ENCODE measurements around the gene RCAN1.

Gene RCAN1

DNA sequence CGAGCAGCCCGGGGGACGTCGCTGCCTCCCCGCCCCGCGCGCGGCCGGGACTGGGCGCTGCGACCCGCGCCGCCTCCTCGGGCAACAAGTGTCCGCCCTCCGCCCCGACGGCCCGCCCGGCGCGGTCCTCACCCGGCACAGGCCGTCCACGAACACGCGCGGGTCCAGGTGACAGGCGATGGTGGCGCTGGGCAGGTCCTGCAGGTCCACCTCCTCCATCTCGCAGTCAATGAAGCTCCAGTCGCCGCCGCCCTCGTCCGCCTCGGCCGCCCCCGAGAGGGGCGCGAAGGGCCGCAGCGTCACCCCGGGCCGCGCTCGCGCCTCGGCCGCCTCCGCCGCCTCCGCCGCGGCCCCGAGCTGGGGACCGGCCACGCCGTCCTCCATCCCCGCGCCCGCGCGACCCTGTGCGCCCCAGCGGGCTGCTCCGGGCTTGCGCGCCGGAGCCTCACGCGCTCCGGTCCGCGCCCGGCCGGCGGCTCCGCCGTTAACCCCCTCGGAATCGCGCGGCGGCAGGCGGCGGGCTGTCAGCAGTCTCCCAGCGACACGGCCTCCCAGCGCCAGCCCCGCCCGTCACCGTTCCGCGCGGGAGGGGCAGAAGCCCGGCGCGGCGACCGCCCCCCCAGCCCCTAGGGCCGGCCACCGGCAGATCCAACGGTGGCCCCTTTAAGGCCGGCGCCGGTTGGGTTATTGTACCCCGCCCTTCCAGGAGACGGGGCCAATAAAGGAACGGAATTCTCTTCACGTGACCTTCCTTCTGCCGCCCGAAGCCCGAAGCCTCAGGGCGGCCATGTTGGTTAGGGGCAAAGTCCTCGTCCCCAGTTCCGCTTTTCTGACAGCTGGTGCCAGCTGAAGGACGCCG is at the start of gene RCAN1:
TSS of gene RCAN1 (minus strand) at position 486 of the 859 bp plus-strand sequence. CDS start at position 384, 102 bp downstream.
- peak; percentile 97 for DNase-seq (ENCODE audit: low spot score)

DNA sequence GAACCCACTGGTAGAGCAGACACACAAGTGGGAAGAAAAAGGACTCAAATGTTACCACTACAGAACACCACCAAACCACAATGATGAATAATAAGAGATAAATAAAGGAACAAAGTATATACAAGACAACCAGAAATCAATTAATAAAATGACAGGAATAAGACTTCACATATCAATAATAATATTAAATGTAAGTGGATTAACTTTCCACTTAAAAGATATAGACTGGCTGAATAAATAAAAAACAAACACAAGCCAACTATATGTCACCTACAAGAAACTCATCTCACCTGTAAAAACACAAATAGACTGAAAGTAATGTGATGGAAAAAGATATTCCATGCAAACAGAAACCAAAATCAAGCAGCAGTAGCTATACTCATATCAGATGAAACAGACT is 46.9 kb upstream of the RCAN1 start:
- DNase-seq (ENCODE audit: low spot score) = no peak

DNA sequence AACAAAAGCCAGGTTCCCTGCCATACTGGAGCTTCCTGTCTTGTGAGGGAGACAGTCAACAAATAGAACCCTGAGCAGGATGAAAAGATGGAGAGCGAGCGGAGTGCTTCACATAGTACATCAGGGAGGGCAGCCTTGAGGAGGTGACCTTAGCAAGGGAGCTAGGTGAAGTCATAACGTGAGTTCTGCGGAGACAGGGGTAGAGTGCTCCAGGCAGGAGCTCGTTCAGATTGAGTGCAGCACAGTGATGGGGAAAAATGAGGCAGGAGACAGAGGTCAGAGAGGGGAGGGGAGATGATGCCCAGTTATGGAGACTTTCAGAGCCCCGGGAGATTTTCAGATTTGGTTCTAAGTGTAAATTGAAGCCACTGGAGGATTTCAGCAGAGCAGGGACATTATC is 38.6 kb upstream of the RCAN1 start:
- DNase-seq (ENCODE audit: low spot score) = no peak

DNA sequence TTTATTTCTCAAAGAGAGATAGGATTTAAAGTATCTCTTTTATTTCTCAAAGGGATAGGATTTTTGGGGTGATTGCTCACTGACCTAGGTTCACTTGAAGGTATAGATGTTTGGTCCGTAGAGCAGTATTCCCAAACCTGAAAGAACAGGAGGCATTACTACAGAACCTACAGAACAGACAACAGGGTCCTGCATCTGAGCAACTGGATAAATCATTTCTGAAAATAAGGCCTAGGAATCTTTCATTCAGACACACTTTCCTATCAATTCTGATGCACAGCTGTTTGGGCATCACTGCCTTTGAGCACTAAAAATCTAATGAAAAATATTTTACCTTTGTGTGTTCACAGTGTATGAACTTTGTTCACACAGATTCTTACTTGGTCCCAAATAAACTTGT is 36.7 kb upstream of the RCAN1 start:
- DNase-seq (ENCODE audit: low spot score) = no peak

DNA sequence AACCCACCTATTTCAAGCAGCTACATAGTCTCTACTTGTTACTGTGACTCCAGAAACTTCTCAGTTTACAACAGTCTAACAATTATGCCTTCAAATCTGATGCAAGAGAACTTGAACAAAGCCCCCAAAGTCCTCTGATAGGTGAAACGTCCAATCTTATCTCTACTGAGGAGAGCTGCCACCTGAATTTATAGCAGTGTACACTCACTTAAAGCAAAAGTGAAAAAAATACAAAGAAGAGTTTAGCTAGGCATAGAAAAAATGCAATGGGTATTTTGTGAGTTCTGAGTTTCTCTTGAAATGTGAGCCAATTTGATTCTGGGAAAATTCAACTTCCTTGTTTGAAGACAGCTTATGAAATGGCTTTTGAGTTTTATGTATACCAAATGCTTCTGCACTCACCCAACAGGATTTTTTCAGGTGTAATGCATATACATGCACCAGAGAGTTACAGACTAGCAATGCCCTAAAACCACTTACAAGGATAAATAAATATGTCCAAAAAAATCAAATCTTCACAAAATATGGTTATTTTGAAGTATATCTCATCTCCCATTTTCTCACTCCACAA is 36.0 kb upstream of the RCAN1 start:
- DNase-seq (ENCODE audit: low spot score) = no peak

DNA sequence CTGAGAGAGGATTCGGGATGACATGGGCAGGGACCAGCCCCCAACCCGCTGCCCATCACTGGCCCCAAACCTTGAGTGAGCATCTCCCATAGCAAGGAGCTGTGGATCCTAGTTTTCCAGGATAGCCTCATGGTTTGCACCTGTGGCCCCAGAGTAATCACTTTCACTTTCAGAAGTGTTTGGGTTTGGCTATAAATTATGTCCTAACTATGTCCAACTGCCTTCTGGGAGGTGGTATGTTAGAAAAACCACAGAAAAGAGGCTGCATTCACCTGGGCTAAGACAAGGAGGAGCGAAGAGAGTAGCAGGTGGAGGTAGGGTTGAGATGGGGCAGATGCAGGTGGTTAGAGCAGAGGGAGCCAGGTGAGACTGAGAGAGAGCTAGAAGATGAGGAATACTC is 34.5 kb upstream of the RCAN1 start:
- DNase-seq (ENCODE audit: low spot score) = no peak

DNA sequence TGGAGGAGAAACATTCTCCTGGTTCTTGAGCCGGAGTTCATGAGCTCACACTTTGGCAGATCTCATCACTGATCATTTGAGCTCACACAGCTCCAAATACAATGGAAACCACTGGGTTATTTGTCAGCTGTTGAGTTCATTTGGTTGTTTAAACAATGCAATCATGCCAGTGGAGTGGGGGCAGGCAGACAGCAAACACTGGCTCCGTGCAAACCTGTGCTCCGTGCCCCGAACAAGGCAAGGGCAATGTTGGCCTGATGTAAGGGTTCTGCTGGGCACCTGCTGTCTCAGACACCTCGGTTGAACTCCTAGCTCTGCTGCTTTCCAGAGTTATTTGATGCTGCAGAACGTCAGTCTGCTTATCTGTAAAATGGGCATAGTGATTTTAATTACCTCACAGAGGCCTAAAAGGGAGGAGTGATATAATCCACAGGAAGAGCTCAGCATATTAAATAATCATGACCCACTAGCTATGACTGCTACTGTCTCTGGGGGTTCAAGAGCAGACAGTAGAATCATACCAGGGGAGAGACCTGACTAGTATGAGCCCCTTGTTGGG is 33.9 kb upstream of the RCAN1 start:
- no peak for DNase-seq (ENCODE audit: low spot score)

DNA sequence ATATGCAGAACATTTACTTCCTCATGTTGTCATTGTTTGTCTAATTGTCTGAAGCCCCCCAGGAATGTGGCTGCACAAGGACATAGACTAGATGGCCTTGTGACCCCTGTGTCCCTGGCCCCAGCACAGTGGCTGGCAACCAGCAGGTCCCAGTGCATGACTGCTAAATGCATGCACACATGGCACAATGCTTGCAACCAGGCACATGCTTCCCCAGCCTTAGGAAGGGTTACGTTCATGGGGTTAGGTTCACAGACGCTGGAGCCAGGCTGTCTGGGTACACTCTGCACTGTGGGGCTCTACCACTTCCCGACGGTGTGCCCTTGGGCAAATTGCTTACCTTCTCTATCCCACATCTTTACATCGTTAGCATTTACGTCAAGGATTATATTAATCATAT is 32.6 kb upstream of the RCAN1 start:
- DNase-seq (ENCODE audit: low spot score) = no peak

DNA sequence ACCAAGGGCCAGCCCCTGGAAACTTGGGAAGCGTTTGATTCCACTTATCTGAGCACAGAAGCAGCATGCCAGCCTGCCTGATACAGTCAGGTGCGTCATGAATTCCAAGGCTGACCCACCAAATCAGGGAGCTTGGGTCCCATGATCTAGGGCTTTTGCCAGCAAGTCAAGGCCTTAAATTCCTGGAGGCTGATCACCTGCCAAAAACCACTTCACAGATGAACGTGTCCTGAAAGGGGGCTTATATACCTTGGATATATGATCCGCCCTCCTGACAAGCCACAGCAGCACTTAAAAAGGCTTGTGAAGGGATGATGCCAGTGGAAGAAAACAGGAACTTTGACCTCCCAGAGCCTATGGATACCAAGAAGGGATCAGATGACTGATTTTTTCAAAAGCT is 29.9 kb upstream of the RCAN1 start:
- DNase-seq (ENCODE audit: low spot score) = no peak

DNA sequence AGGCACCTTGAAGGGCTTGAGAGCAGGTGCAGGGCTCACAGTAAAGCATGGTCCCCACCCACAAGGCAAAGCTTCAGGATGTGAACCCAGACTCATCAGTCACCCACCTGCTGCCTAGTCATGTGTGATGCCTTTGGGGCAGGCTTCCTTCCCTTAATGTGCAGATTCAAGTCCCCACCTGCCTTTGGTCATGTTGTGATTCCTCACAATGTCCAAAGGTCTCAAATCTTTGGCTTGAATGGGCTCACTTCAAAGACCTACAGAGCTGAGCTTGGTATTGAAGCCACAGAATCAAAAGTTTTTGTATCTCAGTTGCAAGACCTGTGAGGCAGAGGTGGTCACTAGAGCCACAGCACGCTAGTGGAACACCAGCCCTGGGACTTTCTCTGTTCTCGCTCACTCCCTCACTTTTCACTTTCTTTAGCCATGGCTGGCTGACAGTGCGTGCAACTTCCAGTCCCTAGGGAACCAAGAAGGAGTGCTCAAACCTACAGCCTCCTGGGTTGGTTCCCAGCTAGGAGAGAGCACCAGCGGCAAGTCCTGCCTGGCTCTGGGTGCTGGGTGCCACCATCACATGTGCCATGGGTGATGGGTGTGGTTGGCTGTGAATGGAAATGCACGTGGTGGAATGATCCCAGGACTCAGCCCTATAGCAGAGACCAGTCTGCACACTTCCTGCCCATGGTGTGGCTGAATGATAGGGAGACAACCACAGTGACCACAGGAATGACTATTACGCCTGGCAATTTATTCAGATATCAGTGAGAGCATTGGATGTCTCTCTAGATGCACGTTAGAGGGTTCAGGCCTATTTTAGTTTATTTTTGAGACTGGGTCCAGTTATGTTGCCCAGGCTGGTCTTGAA is 27.5 kb upstream of the RCAN1 start:
- DNase-seq (ENCODE audit: low spot score) = no peak

DNA sequence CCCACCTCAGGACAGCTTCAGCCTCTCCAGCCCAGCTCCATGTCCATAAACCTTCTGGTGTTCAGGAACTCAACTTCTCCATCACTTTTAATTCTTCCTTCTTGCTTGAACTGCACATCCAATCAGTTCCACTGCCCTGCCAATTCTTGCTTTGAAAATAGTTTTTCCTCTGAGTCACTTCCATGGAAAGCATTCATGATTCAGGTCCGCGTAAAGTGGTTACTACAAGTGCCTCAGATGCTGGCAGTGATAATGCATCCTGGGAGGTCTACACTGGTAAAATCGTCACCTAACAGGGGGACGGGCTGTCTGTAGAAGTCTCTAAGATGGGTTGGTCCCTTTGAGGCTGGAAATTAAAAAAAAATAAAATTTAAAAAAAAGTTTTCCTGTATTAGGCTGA is 25.9 kb upstream of the RCAN1 start:
- DNase-seq (ENCODE audit: low spot score) = no peak

DNA sequence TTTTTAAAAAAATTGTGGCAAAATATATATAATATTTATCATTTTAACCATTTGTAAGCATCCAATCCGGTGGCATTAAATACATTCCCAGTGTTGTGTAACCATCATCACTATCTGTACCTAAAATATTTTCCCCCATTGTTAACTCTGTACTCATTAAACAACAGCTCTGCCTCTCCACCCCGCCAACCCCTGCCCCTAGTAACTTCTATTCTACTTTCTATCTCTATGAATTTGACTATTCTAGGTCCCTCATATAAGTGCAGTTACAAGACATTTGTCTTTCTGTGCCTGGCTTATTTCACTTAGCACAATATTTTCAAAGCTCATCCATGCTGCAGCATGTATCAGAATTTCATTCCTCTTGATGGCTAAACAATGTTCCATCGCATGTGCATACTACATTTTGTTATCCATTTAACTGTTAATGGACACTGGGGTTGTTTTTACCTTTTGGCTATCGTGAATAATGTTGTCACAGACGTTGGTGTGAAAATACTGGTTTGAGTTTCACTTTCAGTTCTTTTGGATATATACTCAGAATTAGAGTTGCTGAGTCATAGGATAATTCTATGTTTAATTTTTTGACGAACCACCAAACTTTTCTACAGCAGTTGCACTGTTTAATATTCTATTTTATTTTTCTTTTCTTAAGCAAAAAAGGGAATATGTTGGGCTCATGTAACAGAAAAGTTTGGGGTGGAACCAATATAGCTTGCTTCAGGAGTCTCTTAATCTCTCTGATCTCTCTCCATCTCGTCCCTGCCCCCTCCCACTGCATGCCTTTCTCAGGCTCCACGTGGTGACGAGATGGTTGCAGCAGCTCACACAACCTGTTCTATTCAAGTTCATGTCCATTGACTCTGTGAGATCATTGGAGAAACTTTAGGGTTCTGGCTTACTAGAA is 25.2 kb upstream of the RCAN1 start:
- no peak for DNase-seq (ENCODE audit: low spot score)

DNA sequence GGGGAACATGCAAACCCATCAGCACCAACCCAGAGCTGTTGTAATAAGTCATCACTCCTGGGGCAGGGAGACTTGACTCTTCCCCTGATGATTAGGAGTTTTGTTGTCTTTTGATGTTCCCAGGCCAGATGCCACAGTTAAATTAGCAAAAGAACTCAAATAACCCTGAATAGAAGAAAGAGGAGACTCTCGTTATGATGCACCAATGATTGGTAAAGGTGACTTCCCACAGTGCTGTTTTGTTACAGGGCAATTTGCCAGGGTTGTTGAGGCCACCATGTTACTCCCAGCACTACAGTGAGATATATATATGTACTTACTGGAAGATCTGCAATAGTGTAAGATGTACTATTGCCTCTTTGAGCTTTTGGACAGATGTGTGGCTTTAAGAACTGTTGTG is 24.3 kb upstream of the RCAN1 start:
- no peak for DNase-seq (ENCODE audit: low spot score)

DNA sequence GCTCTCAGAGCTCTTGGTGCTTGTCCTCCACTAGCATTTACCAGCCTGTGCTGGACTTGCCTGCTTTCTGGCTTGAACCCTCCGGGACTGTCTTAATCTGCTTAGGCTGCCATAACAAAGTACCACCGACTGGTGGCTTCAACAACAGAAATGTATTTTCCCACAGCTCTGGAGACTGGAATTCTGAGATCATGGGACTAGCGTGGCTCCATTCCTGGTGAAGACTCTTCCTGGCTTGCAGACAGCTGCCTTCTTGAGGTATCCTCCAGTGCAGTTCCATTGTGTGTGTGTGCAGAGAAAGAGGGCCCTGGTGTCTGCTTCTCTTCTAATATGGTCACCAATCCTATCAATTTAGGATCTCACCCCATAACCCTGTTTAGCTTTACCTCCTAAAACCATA is 22.0 kb upstream of the RCAN1 start:
- DNase-seq (ENCODE audit: low spot score) = no peak

DNA sequence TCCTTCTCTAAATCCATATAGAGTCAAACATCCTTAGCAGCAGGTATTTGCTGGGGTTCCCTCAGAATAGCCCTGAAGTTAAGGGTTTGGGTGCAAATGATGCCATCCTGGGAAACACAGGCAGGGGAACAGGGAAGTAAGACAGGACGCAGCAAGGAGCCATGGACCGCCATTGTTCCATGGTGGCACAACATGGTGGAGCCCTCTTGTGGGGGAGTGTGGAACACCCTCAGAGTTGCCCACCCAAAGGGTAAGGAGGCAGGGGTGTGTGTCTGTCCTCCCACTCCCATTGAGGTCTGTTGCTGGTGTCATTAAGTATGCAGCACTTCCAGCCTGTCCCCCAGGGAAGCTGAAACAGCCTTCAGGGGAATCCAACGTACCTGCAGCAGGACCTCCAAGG is 20.4 kb upstream of the RCAN1 start:
- DNase-seq (ENCODE audit: low spot score) = no peak

DNA sequence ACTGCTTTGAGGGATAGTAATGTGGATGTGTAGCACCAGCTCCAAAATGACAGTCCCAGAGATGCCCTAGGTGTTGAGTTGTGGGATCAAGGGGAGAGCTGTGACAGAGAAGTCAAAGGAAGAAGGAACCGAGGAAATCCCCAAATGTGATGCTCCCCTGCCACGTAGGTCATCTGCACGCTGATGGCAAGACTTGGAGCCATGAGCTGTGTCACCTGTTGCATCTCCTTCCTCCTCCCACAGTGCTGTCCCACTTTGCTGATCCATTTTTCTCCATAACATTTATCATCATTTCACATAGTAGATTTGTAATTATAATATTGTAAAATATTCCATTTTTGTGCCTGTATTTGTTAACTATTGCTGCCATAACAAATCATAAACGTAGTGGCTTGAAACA is 17.6 kb upstream of the RCAN1 start:
- DNase-seq (ENCODE audit: low spot score) = no peak

DNA sequence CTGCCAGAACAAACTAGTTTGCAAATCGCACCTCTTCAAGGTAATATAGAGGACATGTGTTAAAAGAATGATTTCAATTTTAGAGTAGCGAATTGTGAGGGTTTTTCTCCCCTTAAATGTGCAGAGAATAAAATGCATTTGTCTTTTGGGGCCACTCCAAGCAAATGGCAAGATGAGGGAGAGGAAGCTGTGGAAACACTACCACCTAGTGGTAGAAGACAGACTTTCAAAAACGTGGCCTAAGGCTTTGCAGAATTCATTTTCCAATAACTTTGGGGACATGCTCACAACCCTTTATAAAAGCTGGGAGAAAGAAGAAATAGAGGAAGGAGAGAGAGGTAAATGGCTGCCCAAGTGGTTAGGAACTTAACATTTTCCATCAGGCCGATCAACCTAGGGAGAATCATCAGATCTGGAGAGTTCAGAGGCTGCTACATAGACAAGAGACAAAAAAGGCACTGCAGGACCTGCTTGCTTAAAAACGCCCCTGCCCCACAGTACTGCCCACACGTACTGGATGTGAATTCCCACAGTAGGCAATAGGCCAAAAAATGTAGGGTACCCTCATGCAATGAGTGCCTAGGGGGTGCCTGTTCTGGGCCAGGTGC is 15.7 kb upstream of the RCAN1 start:
- peak; percentile 83 for DNase-seq (ENCODE audit: low spot score)

DNA sequence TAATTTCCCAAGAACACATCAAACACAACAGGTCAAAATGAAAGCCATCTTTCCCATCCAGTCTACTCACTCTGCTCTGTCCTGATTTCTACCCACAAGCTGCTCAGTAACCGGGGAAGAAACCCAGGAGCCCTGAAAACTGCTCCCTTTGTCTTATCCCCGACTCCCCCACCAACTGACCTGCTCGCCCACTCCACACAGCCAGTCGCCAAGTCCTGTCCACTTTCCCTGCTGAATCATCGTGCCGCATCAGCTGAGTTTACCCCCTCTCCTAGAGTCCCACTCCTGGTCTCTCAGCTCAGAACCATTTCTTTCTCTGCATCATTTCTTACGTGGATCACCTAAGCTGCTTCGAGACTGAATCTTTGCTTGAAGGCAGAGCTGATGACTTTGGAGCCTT is 11.2 kb upstream of the RCAN1 start:
- DNase-seq (ENCODE audit: low spot score) = no peak

DNA sequence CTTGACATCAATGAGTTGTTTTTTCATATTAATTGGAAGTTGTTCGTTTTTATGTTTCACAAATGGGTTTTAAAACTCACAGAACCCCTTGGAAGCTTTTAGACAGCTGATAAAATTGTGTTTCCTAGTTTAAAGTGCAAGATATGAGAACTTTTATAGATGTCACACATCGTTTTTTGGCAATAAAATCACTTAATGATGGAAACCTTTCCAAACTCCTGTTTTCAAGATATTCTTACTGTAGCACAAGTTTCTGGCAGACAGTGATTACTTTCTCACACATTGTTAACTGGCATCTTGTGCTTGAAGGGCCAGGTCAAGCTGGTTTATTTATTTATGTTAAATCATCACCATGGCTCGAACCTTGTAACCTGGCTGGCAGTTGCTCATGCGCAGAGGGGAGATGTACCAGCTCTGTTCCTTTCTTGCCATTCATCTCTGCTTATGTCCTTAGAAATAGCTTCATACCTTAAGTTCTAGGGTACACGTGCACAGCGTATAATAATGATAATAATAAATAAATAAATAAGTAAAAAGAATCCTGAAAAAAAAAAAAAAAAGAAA is 10.2 kb upstream of the RCAN1 start:
- DNase-seq (ENCODE audit: low spot score) = no peak

DNA sequence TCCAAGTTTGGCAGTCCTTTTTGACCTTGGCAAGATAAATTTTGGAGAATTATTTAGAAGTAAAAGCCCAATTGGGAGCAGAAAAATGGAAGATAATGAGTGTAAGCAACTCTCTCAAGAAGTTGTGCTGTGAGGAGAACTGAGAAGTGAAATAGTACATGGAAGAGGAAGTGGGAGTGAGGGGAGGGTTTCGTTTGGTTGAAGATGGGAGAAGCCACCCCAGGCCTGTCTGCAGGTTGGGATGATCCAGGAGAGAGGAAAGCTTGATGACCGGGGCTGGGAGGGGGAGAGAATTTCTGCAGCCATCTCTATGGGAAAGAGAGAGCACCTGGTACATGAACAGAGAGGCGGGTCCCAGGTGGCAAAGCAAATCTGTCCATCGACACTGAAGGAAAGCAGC is 8.6 kb upstream of the RCAN1 start:
- DNase-seq (ENCODE audit: low spot score) = no peak
